HepG2 (cell line): Measurements from ENCODE around the gene SERPINB1. TPM values are rescaled to one million over a fixed set of nuclear protein-coding genes. Genes with fewer than 3 reads are reported as not detected.
A peak's percentile ranks its signal among the peaks of the same experiment; 100 is the strongest.

Source experiments
- BCL6 ChIP-seq: IDR thresholded peaks from 2 replicates; pipeline ENCODE4 v1.6.1; 2016; ENCODE audit warnings: missing genetic modification reagents, missing compliant biosample characterization
- BRF2 ChIP-seq: sonication (generic); formaldehyde crosslinking; IDR thresholded peaks from 2 replicates; pipeline ENCODE4 v1.8.1; 2022; ENCODE audit warnings: mild to moderate bottlenecking, missing genetic modification reagents
- GZF1 ChIP-seq: sonication (generic); formaldehyde crosslinking; IDR thresholded peaks from 2 replicates; pipeline ENCODE4 v1.5.1; 2020; ENCODE audit warnings: mild to moderate bottlenecking, missing genetic modification reagents
- KAT8 ChIP-seq: IDR thresholded peaks from 2 replicates; pipeline ENCODE4 v1.6.1; 2016; ENCODE audit warnings: missing genetic modification reagents, missing compliant biosample characterization
- NONO ChIP-seq, 2 experiments: fragments of 450-650 bp in 1 of 2; sonication (generic) in 1 of 2; formaldehyde crosslinking in 1 of 2; IDR thresholded peaks in 1 of 2; conservative IDR thresholded peaks in 1 of 2; 2 replicates each; pipeline versions ENCODE4 v1.6.1 to v1.8.0; 2017 to 2022; ENCODE audit warnings: mild to moderate bottlenecking in 1 of 2, missing genetic modification reagents in 1 of 2, moderate library complexity in 1 of 2
- PCBP1 ChIP-seq: fragments of 200-400 bp; formaldehyde crosslinking; IDR thresholded peaks from 2 replicates; pipeline ENCODE4 v1.6.1; 2017; ENCODE audit warnings: mild to moderate bottlenecking, low read depth, low read length, borderline replicate concordance
- RFX3 ChIP-seq: IDR thresholded peaks from 2 replicates; pipeline ENCODE4 v1.6.1; 2016; ENCODE audit warnings: missing biosample characterization, missing genetic modification reagents
- SP5 ChIP-seq: IDR thresholded peaks from 2 replicates; pipeline ENCODE4 v1.6.1; 2016; ENCODE audit warnings: low read depth, borderline replicate concordance
- ZBTB10 ChIP-seq: sonication (generic); formaldehyde crosslinking; IDR thresholded peaks from 2 replicates; pipeline ENCODE4 v1.4.0; 2020; ENCODE audit warnings: missing genetic modification reagents, borderline replicate concordance
- ZFY ChIP-seq: sonication (generic); formaldehyde crosslinking; IDR thresholded peaks from 2 replicates; pipeline ENCODE4 v1.4.0; 2020; ENCODE audit warnings: missing genetic modification reagents
- ZNF225 ChIP-seq: sonication (generic); formaldehyde crosslinking; IDR thresholded peaks from 2 replicates; pipeline ENCODE4 v1.4.0; 2020; ENCODE audit warnings: mild to moderate bottlenecking, missing genetic modification reagents
- ZNF329 ChIP-seq: sonication (generic); formaldehyde crosslinking; IDR thresholded peaks from 2 replicates; pipeline ENCODE4 v1.9.0; 2021; ENCODE audit warnings: low read depth, mild to moderate bottlenecking, missing genetic modification reagents
- ZNF709 ChIP-seq: sonication (generic); formaldehyde crosslinking; IDR thresholded peaks from 2 replicates; pipeline ENCODE4 v1.5.0; 2020; ENCODE audit warnings: mild to moderate bottlenecking, missing genetic modification reagents
- ZSCAN9 ChIP-seq: IDR thresholded peaks from 2 replicates; pipeline ENCODE4 v1.6.1; 2016; ENCODE audit warnings: borderline replicate concordance
- polyA plus RNA-seq, 8 experiments: library from polyadenylated mRNA; depleted of rRNA in 3 of 8; stranded (reverse) in 7 of 8; unstranded in 1 of 8; fragments of >200 nt; fragmentation: Illumina TruSeq in 4 of 8; extraction: Trizol in 4 of 8; gene quantifications; 2 replicates each; pipeline versions ENCODE4 v1.2.1 to v1.2.3, GENCODE V29; 2011 to 2016; ENCODE audit warnings: low read depth in 4 of 8, missing spikeins in 1 of 8, mixed read lengths in 1 of 8; ENCODE audit not compliant: insufficient read depth in 1 of 8
- total RNA-seq, 5 experiments: library from RNA; depleted of rRNA; stranded (reverse); fragments of >200 nt; fragmentation: Illumina TruSeq; extraction: Trizol; gene quantifications; 2 replicates each; pipeline ENCODE4 v1.2.3, GENCODE V29; 2016; ENCODE audit warnings: low read depth in 1 of 5
- TF ChIP-seq, protein P1 (sequence below): sonication (generic); formaldehyde crosslinking; conservative IDR thresholded peaks from 2 replicates; pipeline ENCODE4 v1.4.0; 2020; ENCODE audit warnings: missing genetic modification reagents
- TF ChIP-seq, protein P2 (sequence below): sonication (generic); formaldehyde crosslinking; IDR thresholded peaks from 2 replicates; pipeline ENCODE4 v1.8.1; 2023; ENCODE audit warnings: missing genetic modification reagents, mild to moderate bottlenecking, borderline replicate concordance
- TF ChIP-seq, protein P3 (sequence below): sonication (generic); formaldehyde crosslinking; IDR thresholded peaks from 2 replicates; pipeline ENCODE4 v1.4.0; 2020; ENCODE audit warnings: missing genetic modification reagents
- TF ChIP-seq, protein P4 (sequence below): sonication (generic); formaldehyde crosslinking; IDR thresholded peaks from 2 replicates; pipeline ENCODE4 v1.5.1; 2020; ENCODE audit warnings: mild to moderate bottlenecking, missing genetic modification reagents, moderate library complexity

Gene SERPINB1
- total and polyA plus RNA-seq, 2 of the 13 experiments (the other 11 are each of a cell fraction or from before 2014, with no cell fraction given), result 41.4 to 60.5 TPM

GRCh38 chr6:2817903-2818443 lies 23.7 kb downstream of the SERPINB1 start (continued):
- TF ChIP-seq ZFY, result no peak
- TF ChIP-seq, protein P1, sequence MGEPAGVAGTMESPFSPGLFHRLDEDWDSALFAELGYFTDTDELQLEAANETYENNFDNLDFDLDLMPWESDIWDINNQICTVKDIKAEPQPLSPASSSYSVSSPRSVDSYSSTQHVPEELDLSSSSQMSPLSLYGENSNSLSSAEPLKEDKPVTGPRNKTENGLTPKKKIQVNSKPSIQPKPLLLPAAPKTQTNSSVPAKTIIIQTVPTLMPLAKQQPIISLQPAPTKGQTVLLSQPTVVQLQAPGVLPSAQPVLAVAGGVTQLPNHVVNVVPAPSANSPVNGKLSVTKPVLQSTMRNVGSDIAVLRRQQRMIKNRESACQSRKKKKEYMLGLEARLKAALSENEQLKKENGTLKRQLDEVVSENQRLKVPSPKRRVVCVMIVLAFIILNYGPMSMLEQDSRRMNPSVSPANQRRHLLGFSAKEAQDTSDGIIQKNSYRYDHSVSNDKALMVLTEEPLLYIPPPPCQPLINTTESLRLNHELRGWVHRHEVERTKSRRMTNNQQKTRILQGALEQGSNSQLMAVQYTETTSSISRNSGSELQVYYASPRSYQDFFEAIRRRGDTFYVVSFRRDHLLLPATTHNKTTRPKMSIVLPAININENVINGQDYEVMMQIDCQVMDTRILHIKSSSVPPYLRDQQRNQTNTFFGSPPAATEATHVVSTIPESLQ (CRISPR knock-in tag), result no peak
- TF ChIP-seq ZNF225, result no peak
- no peak for TF ChIP-seq RFX3 (CRISPR knock-in tag)
- no peak for TF ChIP-seq ZNF709 (CRISPR knock-in tag)
- TF ChIP-seq, protein P2, sequence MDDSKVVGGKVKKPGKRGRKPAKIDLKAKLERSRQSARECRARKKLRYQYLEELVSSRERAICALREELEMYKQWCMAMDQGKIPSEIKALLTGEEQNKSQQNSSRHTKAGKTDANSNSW (CRISPR knock-in tag), result no peak
- TF ChIP-seq ZNF329, result no peak
- peak; percentile 35; the same call in 1 of the 2 replicates for TF ChIP-seq ZSCAN9 (CRISPR knock-in tag)
- 0 out of 2 replicates have a peak, but pooled peaks have one; percentile 13 for TF ChIP-seq SP5
- TF ChIP-seq BCL6 (CRISPR knock-in tag), result peak; percentile 89
- TF ChIP-seq, protein P3, sequence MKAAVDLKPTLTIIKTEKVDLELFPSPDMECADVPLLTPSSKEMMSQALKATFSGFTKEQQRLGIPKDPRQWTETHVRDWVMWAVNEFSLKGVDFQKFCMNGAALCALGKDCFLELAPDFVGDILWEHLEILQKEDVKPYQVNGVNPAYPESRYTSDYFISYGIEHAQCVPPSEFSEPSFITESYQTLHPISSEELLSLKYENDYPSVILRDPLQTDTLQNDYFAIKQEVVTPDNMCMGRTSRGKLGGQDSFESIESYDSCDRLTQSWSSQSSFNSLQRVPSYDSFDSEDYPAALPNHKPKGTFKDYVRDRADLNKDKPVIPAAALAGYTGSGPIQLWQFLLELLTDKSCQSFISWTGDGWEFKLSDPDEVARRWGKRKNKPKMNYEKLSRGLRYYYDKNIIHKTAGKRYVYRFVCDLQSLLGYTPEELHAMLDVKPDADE, result no peak
- TF ChIP-seq, protein P4, sequence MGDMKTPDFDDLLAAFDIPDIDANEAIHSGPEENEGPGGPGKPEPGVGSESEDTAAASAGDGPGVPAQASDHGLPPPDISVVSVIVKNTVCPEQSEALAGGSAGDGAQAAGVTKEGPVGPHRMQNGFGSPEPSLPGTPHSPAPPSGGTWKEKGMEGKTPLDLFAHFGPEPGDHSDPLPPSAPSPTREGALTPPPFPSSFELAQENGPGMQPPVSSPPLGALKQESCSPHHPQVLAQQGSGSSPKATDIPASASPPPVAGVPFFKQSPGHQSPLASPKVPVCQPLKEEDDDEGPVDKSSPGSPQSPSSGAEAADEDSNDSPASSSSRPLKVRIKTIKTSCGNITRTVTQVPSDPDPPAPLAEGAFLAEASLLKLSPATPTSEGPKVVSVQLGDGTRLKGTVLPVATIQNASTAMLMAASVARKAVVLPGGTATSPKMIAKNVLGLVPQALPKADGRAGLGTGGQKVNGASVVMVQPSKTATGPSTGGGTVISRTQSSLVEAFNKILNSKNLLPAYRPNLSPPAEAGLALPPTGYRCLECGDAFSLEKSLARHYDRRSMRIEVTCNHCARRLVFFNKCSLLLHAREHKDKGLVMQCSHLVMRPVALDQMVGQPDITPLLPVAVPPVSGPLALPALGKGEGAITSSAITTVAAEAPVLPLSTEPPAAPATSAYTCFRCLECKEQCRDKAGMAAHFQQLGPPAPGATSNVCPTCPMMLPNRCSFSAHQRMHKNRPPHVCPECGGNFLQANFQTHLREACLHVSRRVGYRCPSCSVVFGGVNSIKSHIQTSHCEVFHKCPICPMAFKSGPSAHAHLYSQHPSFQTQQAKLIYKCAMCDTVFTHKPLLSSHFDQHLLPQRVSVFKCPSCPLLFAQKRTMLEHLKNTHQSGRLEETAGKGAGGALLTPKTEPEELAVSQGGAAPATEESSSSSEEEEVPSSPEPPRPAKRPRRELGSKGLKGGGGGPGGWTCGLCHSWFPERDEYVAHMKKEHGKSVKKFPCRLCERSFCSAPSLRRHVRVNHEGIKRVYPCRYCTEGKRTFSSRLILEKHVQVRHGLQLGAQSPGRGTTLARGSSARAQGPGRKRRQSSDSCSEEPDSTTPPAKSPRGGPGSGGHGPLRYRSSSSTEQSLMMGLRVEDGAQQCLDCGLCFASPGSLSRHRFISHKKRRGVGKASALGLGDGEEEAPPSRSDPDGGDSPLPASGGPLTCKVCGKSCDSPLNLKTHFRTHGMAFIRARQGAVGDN (CRISPR knock-in tag), result no peak
- no peak for TF ChIP-seq BRF2 (CRISPR knock-in tag)
- no peak for TF ChIP-seq NONO (IDR thresholded peaks at IDR 0.05)
- no peak for TF ChIP-seq NONO (CRISPR knock-in tag; conservative IDR thresholded peaks at IDR 0.05)
- TF ChIP-seq ZBTB10 (CRISPR knock-in tag), result no peak
- TF ChIP-seq KAT8 (CRISPR knock-in tag), result peak; percentile 28; the same call in 1 of the 2 replicates
- no peak for TF ChIP-seq GZF1
- no peak for TF ChIP-seq PCBP1
